HG03175 (cell line): ENCODE results near the gene VPS52.
"Not testable (repeated sequence)": the region's sequence is repeated elsewhere in the genome, so short reads cannot be mapped to it uniquely, and the experiment has no call there.

ENCODE experiments used
- ATAC-seq: cut with Tn5 transposase; IDR thresholded peaks from one replicate; pipeline ENCODE4 v1.9.1; 2021; ENCODE audit warnings: mild to moderate bottlenecking, moderate library complexity; ENCODE audit not compliant: unreplicated experiment

VPS52 gene

DNA sequence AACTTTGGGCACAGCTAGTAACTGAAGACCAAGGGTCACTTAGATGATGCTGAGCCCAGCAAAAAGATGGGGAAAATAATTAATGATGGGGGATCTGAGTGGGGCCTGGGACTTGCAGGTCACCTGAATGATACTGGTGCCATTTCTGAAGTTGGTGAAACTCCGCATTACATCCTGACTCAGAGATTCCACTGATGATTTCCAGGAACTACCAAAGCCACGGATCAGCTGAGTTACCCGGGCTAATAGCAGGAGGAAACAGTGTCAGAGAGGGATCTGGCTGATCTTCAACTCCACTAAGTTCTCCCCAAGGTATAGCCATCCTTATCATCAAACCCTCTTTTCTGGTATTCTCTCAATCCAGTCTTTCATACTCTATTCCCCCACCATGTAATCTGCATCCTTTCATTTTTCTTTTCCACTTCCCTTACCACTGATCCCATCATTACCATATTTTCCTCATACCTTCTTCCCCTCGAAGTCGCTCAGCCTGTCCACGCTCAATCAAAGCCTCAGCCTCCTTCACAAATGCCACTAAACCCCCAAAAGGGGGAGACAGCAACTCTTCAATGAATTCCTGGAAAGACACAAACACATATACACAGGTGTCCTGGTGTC is 20.2 kb downstream of the VPS52 start:
- no peak for ATAC-seq

DNA sequence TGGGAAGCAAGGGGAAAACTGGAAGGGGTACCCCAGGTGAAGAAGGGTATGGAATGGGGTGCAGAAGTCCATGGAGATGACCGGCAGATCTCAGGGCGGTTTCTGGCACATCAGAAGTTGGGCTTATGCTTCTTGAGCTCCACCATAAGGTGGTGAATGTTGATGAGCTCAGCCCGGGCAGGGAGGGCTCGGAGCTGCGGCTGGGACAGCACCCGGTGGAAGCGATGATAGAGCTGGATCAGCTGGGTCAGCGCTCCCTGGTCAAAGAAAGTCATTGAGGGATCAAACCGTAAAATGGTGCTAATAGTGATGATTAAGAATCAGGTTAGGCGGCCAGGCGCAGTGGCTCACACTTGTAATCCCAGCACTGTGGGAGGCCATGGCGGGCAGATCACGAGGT is 20.9 kb downstream of the VPS52 start:
- no peak for ATAC-seq

DNA sequence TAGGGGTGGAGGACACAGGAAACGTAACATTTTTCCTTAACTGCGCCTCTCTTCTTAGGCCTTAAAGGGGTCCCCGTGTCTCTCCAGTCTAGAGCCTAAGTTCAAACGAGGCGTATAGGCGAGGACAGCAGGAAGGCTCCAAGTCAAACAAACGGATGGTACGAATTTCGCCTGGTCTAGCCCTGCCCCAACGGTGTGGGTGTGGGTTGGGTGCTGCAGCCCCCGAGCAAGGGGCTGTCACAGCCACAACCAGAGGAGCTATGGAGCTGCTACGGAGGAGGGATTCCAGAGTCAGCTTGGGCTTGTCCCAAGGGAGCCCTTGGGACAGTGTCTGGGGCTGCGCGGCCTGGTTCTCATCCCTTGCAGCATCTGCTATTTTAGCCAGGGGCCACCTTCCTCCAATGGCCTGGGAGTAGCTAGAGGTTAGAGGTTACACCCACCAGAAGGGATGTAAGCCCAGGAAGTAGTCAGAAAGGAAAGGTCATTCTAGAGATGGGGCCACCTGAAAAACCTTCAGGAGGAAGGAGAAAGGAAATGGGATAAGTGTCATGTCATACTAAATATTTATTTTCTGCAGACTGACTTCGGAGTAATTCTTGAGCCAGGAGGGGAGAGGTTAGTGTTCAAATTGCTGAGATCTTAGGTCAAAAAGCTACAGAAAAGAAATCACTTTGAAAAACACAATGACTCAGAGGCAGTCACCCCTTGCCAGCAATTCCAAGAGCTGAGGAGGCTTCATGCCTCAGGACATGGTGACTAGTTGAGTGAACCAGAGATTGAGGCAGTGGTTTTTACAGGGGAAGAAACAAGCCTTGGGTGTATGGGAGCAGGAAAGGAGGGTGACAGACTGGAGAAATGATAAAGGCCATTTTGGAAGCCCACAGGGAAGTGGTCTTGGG is 21.7 kb downstream of the VPS52 start:
- no peak for ATAC-seq

DNA sequence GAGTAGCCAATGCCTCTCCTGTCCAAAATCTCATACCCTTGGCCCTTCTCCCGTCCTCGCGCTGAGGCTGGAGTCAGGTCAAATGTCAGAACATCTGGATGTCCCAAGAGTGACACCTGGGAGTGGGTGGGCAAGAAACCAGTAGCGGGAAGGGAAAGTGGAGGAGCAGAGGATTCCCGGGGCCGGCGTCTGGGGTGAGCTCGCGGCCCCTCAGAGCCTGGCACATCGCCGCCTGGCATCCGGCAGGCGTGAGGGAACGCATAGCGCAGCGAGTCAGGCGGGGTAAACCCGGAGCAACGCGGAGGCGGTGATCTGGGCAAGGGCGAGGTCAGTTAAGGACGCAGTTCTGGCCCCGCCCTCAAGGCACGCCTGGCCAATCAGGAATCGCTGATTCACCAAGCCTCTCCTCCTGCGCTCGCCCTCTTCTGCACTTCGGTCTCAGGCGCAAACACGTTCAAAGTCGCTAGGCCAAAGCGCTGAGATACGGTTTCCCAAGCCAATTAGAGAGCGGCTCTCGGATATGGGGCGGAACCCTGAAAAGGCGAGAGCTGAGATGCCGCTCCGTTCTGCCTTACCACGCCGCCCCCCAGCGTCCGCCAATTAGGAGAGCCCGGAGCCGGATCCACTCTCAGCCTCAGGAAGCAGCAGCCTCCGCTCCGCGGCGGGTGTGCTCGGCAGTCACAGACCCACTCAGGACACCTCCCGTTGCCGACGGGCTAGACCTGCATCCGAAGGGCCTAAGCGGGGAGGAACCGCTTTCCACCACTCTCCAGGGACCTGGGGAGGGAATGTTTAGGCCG is 22.5 kb downstream of the VPS52 start:
- ATAC-seq: peak; percentile 91

DNA sequence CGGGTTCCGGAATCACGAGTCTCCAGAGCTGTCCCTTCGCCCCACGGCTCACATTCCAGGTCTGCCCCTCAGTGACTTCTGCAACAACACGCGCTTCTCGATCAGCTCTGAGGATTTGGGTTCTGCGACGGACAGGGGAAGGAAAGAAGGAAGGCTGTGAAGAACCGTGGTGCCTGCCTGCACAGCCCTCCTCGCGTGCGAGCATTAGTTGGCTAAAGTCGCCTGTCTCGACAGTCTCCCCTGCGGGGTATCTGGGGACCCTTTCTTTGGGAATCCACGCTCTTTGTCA is 23.1 kb downstream of the VPS52 start:
- ATAC-seq: no peak

DNA sequence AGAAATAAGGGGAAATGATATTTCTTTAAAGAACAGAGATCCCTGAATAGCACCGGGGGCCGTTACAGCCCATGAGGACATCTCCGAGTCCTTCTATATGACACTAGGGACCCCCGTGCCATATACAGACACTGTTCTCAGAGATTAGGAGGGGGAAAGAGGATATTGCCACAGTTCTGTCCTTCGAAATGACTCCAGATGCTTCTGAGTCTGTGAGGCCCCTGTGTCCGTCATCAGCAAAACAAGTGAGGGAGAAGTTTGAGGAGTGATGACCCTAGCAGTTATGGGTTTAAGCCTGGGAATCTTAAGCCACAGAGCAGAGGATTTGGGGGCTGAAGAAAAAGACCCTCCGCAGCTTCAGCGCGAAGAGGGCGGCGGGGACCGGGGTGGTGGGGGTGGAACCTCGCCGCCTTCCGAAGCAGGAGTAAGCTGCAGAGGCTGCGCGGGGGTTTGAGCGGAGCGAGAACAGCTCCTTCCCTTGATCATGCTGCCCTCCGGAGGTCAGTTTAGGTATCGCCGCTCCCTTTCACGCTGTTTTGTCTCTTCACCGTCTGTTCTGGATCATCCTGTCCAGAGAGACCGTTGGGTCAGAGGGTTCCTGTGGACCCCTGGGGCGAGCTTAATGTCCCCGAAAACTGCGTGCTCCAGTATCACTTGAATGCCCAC is 23.6 kb downstream of the VPS52 start:
- peak; percentile 25 for ATAC-seq

DNA sequence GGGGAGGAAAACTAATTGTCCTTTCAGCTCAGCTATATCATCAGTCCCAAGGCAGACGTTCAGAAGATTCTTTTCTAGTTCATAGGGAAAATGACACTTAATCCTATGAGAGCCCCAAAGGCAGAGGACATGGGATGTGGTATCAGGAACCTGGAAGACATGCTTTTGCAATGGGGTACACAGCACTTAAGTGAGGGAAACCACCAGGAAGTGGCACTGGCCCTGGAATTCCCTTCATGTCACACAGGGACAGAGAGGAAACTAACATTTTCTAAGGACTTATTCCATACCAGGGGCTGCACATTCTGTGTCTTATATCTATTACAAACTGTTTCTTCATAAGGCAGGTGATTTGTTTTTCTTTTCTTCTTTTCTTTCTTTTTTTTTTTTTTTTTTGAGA is 28.2 kb downstream of the VPS52 start:
- no peak for ATAC-seq

DNA sequence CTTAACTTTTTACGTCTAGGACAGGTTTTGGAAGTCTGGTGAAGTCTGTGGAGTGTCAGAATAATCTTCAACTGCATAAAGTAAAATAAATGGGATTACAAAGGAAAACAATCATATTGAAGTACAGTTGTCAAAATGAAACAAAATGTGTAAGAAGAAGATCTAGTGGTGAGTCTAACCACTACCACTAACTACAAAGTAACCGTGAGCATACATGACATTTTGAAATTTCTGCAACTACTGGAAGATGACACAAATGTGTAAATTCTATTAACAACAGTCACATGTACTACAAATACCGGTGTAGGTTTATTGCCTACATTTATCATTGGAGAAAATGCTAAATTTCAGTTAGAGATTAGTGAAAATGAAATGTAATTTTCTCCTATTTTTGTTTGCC is 29.7 kb downstream of the VPS52 start:
- ATAC-seq: no peak

DNA sequence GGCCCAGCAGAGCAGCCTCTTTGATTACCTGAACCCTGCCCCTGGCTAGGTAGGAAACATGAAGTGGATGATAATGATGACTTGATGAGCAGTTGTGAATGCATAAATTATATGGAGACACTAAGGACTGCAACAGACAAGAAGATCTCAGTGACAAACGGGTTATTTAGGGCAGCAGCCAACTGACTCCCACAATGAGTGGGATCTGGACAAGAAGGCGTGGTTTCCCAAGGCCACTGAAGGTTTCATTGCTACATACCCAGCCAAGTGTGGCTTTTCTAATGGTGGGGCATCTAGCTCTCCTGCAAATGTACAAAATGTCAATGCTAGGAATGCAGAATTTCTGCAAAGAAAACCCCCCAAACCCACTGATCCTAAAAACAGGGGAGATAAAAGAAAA is 33.9 kb downstream of the VPS52 start:
- ATAC-seq: no peak

DNA sequence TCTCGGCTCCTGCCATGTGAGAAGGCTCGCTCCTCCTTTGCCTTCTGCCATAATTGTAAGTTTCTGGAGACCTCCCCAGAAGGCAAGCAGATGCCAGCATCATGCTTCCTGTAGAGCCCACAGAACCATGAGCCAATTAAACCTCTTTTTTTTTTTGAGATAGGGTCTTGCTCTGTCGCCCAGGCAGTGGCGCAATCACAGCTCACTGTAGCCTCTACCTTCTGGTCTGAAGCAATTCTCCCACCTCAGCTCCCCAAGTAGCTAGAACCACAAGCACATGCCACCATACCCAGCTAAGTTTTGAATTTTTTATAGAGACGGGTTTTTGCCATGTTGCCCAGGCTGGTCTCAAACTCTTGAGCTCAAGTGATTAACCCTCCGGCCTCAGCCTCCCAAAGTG is 34.8 kb downstream of the VPS52 start:
- no peak for ATAC-seq

DNA sequence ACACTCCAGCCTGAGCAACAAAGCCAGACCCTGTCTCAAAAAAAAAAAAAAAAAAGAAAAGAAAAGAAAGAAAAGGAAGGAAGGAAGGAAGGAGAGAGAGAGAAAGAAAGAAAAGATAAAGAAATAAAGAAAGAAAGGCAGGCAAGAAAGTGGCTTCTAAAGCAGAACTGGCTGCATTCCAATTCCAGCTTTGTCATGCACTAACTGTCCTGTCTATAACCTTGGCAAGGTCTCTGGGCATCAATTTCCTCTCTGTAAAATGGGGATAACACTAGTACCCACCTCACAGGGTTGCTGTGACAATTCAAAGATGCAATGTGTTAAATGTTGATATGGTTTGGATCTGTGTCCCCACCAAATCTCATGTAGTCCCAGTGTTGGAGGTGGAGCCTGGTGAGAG is 35.3 kb downstream of the VPS52 start:
- no peak for ATAC-seq

DNA sequence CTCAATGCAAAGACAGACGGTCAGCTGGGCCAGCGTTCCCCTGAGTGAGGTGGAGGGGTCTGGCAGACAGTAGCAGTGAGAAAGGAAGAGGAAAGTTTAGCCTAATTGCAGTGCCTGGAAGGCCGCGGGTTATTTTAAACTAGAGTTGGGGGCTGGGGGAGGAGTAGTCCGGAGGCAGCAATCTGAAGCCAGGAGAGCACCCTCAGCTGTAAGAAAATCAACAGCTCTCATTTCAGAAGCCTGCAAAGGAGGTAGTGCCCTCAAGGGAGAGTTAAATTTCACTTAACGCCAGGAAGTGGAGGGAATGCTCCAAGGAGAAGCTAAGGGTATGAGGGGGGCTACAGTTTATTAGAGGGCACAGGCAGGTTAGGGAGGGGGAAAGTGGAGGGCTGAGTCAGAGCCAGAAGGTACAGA is 36.4 kb downstream of the VPS52 start:
- no peak for ATAC-seq

DNA sequence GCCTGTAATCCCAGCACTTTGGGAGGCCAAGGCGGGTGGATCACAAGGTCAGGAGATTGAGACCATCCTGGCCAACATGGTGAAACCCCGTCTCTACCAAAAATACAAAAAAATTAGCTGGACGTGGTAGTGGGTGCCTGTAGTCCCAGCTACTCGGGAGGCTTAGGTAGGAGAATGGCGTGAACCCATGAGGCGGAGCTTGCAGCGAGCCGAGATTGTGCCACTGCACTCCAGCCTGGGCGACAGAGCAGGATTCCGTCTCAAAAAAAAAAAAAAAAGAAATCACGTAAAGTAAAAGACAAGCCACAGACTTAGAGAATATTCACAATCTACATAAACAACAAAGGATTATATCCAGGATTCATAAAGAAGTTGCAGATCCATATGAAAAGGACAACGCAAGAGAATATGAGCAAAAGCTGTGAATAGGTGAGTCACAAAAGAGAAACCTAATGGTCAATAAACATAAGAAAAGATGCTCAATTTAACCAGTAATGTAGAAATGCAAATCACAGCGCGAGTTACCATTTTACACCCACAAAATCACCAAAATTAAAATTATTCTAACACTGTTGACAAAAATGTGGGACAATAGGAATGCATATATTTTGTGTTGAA is 45.1 kb downstream of the VPS52 start:
- not testable (repeated sequence) for ATAC-seq

DNA sequence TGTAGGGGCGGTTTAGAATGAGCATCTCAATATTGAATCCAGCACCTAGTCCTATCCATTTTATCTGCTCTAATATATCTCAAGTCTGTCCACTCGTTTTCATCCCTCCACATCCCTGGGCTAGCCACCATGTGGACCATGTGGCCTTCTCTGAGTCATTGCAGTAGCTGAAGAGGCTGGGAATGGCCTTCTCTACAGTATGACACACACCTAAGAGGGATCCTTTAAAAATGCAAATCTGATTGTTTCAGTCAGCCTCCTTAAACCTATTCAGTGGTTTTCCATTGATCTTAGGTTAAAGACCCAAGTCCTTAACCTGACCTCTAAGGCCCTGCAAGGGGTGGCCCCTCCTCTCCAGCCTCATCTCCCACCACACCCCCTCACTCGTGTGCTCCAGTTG is 54.0 kb downstream of the VPS52 start:
- no peak for ATAC-seq

DNA sequence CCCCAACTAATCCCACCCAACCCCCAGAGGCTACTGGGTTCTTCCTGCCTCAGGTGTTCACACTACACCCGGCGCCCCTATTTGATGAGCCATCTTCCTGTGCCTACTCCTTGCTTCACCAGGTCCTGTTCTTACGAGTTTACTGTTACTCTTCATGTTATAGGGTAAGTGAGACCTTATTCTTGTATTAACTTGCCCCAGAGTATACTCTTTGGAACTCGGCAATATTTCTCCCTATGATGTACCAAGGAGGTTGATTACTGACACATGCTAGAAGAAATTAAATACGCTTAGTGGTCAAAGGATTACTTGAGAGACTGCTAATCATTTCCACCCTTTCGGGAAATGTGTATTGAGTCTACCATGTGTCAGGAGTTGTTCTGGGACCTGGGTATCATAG is 54.4 kb downstream of the VPS52 start:
- no peak for ATAC-seq

DNA sequence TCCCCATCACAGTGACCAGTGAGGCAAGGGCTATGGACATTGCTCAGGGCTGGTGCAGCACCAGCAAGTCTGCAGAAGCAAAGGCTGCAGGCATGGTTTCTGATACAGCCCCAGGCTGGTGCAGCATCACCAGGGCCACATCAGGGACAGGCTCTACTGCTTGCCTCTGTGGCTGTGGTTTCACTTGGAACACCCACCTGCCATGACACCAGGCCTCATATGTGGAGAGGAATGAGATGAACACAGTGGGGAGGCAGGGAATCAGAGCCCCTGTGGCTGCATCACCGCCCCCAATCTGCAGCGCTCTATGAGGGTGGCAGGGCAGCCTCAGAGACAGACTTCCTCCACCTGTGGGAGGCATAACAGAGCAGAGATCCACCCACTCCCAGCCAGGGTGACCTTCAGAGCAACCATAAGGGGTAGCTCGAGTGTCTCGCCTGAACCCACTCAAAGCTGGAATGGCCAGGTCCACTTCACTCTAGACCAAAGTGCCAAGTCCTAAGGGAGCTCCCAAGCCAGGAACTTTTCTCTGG is 55.5 kb downstream of the VPS52 start:
- ATAC-seq: no peak

DNA sequence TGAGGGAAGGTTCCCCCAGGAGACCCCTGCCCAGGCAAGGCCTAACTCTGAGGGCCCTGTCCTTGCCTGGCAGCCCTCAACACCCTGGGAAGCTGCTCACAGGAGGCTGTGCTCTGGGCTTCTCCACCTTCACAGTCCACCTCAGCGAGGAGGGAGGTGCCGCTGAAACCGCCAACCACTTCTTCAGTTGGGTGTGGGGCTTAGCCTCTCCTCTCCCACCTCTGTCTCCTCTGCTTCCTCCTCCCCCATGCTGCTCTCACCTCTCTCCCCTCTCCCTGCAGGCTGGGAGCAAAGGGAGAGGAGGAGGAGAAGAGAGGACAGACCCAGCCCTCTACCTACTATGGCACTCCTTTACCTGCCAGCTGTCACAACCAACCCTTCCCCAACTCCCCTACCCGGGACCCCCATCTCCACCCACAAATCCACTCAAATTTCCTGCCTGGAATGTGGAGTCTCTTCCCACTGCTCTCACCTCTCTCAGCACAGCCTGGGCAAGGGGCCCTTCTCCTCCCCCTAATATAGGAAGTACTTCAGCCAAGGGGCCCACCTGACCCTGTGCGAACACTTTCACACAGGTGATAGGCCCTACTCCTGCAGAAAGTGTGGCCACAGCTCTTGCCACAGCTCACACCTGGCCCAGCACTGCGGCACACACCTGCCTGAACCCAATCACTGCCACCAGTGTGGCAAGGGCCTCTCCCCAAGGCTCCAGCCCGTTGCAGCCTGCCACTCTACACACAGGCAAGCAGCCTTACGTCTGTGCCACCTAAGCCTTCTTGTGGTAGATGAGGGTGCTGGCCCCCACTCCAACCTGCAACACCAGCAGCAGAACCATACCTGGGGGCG is 56.2 kb downstream of the VPS52 start:
- no peak for ATAC-seq

DNA sequence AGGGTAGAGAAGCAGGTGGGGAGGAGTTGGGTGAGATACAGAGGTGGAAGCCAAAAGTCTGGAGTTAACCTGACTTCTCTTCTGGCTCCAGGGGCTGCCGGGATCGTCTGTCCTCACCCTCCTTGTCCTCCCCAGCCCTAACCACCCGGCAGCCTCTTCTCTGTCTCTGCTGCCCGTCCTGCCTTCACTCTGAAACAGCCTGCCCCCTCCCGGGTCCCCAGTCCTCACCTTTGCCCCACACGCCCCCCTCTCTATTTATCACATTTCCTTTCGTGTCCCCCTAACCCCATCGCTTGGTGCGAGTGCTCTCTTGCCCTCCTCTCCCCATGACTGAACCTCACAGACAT is 57.7 kb downstream of the VPS52 start:
- no peak for ATAC-seq

DNA sequence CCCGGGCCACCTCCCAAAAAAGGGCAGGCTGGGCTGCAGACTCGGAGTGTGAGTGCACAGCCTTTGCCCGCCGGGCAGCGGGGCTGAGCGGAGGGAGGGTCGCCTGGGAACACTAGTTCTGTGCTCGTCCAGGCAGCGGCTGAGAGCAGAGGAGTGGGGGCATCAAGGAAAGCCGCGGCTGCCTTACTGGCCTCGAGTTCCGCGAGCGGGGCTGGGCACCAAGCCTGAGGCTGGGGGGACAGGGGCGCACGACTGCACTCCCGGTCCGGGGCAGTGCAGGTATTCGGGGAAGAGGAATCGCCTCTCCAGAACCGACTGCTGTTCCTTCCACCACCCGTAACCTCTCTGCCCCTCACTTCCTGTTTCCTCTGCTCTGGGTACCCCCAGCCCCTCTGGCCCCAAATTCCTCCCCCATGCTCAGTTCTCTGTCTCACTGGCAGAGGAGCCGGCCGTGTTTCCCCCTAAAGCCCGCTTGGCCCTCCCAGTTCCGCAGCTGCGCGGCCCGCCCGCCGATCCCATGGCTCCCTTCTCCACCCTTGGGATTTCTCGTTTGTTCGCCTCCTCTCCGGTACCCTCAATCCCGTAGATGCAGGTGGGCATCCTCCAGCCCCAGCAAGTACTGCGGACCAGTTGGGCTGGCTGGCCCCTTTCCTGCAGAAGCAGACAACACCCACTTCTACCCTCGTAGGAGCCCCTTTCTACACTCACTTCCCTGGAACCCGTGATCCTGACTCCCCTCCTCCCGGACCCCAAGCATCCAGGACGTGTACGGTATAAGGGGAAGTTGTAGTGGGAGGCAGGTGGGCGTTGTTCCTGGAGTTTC is 58.3 kb downstream of the VPS52 start:
- ATAC-seq: no peak
